RWPE2 (cell line): Measurements from ENCODE around the gene CHFR.
"Not testable (repeated sequence)": the region's sequence is repeated elsewhere in the genome, so short reads cannot be mapped to it uniquely, and the experiment has no call there.

Experiments used
- ATAC-seq: fragments of 200-7000 bp; cut with Tn5 transposase; 3 replicates; pipeline ENCODE4 v1.9.1; 2021; ENCODE audit warnings: low read depth
- DNase-seq: peaks from one replicate; pipeline ENCODE4 v3.0.0-alpha.2; 2020; ENCODE audit warnings: low spot score
- H3K27ac ChIP-seq: fragments of 450-650 bp; 2 replicates; pipeline ENCODE4 v1.5.1; 2017; ENCODE audit warnings: mild to moderate bottlenecking; ENCODE audit not compliant: poor library complexity, severe bottlenecking
- H3K27me3 ChIP-seq: fragments of 250-450 bp; sonication (Bioruptor Pico); 2 replicates; pipeline ENCODE4 v1.5.1; 2021; ENCODE audit warnings: mild to moderate bottlenecking, moderate library complexity; ENCODE audit not compliant: insufficient read depth, poor library complexity, severe bottlenecking
- H3K36me3 ChIP-seq: fragments of 250-450 bp; sonication (Bioruptor Pico); 2 replicates; pipeline ENCODE4 v1.5.1; 2020; ENCODE audit warnings: low read depth, mild to moderate bottlenecking, moderate library complexity
- H3K4me1 ChIP-seq: fragments of 250-450 bp; sonication (Bioruptor Pico); 2 replicates; pipeline ENCODE4 v1.5.1; 2021; ENCODE audit warnings: mild to moderate bottlenecking, moderate library complexity; ENCODE audit not compliant: insufficient read depth, poor library complexity, severe bottlenecking
- H3K4me3 ChIP-seq: fragments of 250-450 bp; sonication (Bioruptor Pico); 2 replicates; pipeline ENCODE4 v1.5.1; 2021; ENCODE audit warnings: mild to moderate bottlenecking, moderate library complexity; ENCODE audit not compliant: severe bottlenecking
- H3K9me3 ChIP-seq: fragments of 250-450 bp; sonication (Bioruptor Pico); 2 replicates; pipeline ENCODE4 v1.5.1; 2021; ENCODE audit warnings: mild to moderate bottlenecking, moderate library complexity; ENCODE audit not compliant: severe bottlenecking
- CTCF ChIP-seq: fragments of 450-650 bp; IDR thresholded peaks from one replicate; pipeline ENCODE4 v1.5.1; 2017; ENCODE audit warnings: mild to moderate bottlenecking, moderate library complexity; ENCODE audit not compliant: poor library complexity, severe bottlenecking

The CHFR gene

GRCh38 chr12:132899033-132899432 lies 11.6 kb upstream of the CHFR start:
- TF ChIP-seq CTCF = no peak
- no peak for ATAC-seq

GRCh38 chr12:132888852-132889251 lies 1.4 kb upstream of the CHFR start:
- Histone ChIP-seq H3K27me3 (no peaks in the 10 kb centered on the region), H3K4me1 (no peaks in the 10 kb centered on the region), H3K27ac (no peak overlapping the region), H3K36me3 (peaks cover 16% of the 10 kb centered on the region), H3K9me3 (peaks cover 7% of the 10 kb centered on the region), H3K4me3 (no peak overlapping the region)
- ATAC-seq (no peak), DNase-seq (no peak)
- no peak for TF ChIP-seq CTCF

More at GRCh38 chr12:132899033-132899432, 11.6 kb upstream of the CHFR start:
- Histone ChIP-seq H3K4me3 (no peak overlapping the region), H3K4me1 (no peaks in the 10 kb centered on the region), H3K36me3 (no peaks in the 10 kb centered on the region), H3K9me3 (peaks cover 6% of the 10 kb centered on the region), H3K27ac (no peak overlapping the region), H3K27me3 (no peaks in the 10 kb centered on the region)
- DNase-seq = no peak

- H3K27ac ChIP-seq = peak overlapping the region; percentile 70
- no peak for DNase-seq
- no peaks in the 10 kb centered on the region for H3K4me1 ChIP-seq
- peaks cover 7% of the 10 kb centered on the region for H3K9me3 ChIP-seq
- ATAC-seq = no peak
- TF ChIP-seq CTCF = no peak
- H3K36me3 ChIP-seq = peaks cover 16% of the 10 kb centered on the region
- H3K27me3 ChIP-seq = no peaks in the 10 kb centered on the region
- H3K4me3 ChIP-seq = peak overlapping the region; percentile 51
Observed at GRCh38 chr12:132886529-132887477, 602 bp downstream of the CHFR start.

DNA sequence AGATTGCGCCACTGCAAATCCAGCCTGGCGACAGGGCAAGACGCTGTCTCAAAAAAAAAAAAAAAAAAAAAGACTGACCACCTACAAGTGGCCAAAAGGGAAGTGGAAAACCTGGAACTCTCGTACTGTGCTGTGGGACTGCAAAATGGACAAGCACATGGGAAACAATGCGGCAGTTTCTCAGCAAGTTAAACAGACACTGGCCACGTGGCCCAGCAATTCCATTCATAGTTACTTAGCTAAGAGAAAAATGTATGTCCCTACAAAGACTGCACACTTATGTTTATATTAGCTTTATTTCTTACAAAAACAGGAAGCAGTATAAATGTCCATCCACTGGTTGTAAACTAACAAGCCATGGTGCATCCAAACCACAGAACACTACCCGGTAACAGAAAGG lies 5.6 kb downstream of the CHFR start:
- Histone ChIP-seq H3K36me3 (peaks cover 24% of the 10 kb centered on the region), H3K4me1 (no peaks in the 10 kb centered on the region), H3K27ac (no peak overlapping the region), H3K9me3 (peaks cover 2% of the 10 kb centered on the region), H3K4me3 (no peak overlapping the region), H3K27me3 (no peaks in the 10 kb centered on the region)
- DNase-seq (no peak), ATAC-seq (no peak)
- TF ChIP-seq CTCF = no peak

- not testable (repeated sequence) for ATAC-seq
- H3K36me3 ChIP-seq = peaks cover 49% of the 10 kb centered on the region
Observed at GRCh38 chr12:132874620-132875019, 12.8 kb downstream of the CHFR start.

More at GRCh38 chr12:132874620-132875019, 12.8 kb downstream of the CHFR start:
- H3K27ac ChIP-seq, H3K27me3 ChIP-seq, H3K4me1 ChIP-seq, DNase-seq, H3K4me3 ChIP-seq, H3K9me3 ChIP-seq: not testable (repeated sequence)
